GM12874 (cell line): Measurements from ENCODE around the gene ITPA.

ENCODE experiments used
- TF ChIP-seq, protein P1 (sequence below): IDR thresholded peaks from 2 replicates; pipeline ENCODE4 v1.5.1; 2011; ENCODE audit warnings: low read depth, mild to moderate bottlenecking, control low read depth, low read length, moderate library complexity; ENCODE audit not compliant: insufficient read depth

Gene ITPA

DNA sequence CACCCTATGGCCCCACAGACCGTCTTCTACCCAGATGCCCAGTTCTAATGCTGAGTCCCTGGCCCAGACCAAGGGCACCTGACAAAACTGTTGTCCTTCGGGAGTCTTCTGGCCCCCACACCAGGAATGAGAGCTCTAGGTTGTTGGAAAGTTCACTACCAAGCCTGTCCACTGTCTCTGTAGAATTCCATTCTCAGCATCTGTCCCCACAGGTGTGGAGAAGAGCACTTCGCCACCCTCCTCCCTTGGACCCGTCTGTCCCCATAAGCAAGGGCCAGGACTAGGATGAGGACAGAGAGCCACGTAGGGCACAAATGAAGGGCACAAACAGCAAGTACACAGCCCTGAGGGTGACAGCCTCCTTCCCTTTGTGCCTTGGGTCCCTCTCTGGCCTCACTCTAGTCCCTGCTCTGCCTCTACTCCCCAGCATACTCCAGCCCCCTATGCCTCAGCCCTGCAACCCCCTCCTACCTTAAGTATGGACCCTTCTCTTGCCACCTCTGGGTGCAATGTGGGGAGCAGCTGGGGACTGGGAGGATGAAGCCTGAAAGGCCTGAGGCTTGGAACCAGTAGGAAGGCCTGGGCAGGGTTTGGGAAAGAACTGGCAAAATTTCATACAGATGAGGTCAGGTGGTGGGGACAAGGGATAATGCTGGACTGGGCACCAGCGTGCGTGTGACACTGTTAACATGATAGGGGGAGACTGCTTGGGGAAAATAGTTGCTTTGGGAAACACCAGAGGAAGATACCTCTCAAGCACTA, 40.3 kb upstream of the ITPA start:
- TF ChIP-seq, protein P1, sequence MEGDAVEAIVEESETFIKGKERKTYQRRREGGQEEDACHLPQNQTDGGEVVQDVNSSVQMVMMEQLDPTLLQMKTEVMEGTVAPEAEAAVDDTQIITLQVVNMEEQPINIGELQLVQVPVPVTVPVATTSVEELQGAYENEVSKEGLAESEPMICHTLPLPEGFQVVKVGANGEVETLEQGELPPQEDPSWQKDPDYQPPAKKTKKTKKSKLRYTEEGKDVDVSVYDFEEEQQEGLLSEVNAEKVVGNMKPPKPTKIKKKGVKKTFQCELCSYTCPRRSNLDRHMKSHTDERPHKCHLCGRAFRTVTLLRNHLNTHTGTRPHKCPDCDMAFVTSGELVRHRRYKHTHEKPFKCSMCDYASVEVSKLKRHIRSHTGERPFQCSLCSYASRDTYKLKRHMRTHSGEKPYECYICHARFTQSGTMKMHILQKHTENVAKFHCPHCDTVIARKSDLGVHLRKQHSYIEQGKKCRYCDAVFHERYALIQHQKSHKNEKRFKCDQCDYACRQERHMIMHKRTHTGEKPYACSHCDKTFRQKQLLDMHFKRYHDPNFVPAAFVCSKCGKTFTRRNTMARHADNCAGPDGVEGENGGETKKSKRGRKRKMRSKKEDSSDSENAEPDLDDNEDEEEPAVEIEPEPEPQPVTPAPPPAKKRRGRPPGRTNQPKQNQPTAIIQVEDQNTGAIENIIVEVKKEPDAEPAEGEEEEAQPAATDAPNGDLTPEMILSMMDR: no peak

DNA sequence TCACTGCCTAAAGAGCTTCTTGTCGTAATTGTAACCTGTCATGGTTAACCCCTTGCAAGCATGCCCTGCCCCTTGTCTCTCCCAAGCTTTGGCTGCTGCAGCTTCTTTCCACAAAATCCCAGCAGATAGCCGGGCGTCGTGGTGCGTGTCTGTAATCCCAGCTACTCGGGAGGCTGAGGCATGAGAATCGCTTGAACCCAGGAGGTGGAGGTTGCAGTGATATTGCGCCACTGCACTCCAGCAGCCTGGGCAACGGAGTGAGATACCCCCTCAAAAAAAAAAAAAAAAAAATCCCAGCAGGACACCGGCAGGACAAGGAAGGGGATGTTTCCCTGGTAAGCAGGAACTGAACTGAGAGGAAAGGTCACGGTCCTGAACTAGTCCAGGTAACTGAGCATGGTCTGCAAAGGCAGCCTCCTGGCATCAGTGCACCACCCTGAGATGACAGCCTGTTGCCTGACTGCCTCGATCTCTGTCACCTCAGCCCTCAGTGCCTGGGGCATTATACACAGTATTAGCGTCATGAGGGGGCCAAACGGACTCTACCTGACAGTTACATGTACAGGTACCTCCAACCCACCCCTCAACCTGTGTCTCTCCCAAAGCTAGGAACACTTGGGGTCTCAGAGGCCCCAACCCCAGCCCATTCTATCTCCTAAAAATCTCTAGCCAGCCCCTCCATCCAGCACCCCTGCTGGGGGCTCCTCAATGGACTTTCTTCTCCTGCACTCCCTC, 37.7 kb upstream of the ITPA start:
- TF ChIP-seq, protein P1: no peak

DNA sequence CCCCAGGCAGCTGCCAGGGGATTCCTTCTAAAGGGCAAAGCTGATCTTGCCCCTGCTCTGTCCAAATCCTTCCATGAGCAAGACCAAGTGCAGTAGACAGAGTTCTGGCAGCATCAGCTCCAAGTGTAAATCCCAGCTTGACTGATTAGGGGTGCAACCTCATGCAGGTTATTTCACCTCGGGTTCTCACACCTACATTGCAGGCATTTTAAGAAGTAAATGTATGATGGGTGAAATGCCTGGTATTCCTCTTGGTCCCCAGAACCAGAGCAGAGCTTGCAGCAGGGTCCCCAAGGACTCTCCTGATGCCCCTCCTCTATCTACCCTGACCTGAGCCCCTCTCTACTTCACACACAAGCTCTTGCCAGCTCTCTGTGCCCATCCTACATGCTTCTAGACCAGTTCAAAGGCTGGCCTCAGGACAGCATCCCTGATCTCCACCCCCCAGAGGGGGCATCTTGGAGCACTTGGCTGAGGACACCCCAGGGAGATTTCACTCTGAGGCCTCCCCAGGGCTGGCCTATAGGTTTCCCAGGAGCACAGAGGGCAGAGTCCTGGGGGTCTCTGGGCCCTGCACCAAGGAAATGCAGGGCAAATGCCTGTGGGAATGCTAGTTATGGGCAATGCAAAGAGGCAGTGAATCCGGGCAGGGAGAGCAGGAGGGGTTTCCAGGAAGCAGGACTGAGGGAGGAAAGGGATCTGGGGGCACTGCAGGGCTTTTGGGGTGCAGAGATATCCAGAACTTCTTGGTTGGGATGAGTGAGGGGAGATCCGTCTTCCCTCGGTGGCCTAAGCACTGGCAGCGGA, 37.0 kb upstream of the ITPA start:
- TF ChIP-seq, protein P1: no peak

DNA sequence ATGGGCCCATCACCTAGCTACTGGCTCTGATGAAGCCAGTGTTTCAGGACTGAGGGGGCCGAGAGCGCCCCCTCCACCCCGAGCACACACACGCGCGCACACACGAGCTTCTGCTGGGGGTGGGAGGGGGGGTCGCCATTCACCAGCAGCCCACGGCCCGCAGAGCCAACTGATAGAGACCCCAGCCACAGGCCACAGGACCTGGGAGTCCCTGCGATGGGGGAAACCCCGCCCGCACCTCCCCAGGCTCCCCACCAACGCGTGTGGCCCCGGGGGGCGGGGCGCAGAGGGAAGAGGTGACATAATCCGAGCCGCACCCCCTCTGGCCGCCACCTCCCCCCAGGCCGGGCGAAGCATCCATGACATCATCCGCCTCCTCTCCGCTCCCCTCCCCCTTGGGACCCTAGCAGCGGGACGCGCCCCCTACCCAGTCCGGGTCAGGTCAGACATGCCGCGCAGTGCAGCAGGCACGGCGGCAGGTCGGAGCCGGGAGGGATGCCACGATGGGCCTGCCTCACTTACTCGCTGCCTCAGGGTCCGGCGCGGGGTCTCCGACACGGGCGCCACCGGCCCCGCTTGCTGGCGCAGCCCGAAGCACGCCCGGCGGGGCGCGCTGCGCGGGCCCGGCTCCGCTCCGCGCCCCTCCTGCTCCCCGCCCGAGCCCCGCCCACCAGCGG, 36.2 kb upstream of the ITPA start, which contains the start of gene LZTS3:
TSS of gene LZTS3 (minus strand) at position 617 of the 677 bp plus-strand sequence. CDS start 6,386 bp downstream, outside the sequence.
- TF ChIP-seq, protein P1: 0 out of 2 replicates have a peak, but pooled peaks have one; percentile 7

DNA sequence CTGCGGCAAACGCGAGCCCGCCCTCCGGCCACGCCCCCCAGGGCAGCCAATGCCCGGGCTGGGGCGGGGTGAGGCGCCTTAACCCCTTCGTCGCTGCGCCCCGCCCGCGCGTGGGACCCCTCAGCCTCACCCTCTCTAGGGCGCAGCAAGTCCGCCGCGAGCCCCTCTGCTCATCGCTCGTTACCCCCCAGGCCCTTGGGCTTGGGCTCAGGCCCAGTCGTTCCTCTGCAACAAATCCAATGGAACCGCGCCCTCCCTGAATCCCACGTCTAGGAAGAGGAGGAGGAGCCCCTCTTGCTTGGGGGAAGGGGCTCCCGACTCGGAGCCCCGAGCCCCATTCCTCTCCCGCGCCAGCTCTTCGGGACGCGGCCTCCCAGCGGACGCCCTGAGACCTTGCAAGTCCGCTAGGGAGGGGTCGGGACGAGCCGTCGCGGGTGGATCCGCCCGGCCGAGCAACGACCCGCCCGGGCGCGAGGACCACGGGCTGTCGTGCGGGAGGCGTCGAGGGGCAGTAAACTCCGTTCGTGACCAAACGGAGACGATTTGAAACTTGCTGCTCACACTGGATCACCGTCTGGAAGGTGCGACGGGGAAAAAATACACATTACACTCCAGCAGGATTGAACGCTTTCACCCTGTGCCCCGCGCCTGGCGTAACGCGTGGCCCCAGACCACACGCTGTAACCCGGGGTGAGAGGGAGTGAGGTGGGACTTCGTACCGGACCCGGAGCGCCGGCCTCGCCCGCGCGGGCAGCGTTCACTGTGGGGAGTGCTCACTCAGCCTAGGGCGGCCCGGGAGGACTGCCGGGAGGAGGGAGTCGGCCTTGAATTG, 35.5 kb upstream of the ITPA start:
- TF ChIP-seq, protein P1: peak; percentile 43

DNA sequence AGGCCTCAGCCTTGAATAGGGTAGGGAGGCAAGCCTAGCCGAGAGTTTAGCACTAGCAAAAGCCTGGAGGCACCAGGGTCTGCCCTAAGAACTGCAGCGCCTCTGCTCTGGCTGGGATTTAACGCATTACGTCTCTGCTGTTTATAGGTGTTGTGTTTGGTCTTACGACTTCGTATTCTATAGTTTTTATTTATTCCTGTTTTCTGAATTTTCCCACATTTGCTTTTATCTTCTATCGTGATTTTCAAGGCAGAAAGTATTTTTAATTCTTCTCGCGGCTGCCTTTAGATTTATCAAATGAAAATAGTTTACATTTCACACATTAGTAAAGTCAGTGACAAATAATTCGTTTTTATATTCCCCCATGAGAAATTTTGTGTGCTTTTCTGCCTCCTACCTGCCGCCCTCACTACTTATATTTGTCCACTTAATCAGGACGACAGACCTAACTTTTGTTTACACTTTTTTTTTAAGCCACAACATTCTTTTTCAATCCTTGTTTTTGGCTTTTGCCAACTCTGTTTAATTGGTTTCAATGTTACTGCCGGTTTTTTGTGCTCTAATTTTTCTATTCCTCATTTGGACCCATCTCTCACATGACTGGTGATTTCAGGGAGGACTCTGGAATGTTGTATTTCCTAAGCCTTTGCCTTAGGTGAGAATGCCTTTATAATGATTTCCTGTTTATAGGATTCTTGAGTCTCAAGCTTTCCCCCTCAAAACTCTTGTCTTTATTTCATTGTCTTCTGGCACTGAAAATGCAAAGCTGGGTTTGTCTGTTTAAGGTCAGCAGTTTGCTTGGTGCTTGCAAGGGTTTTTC, 34.6 kb upstream of the ITPA start:
- TF ChIP-seq, protein P1: no peak
